PC-9 (cell line): ENCODE measurements around the gene TRIM61.

Experiments used
- CTCF ChIP-seq: fragments of 200-600 bp; sonication (generic); conservative IDR thresholded peaks from 2 replicates; pipeline ENCODE4 v1.6.1; 2017; ENCODE audit warnings: mixed run types, antibody characterized with exemption, mild to moderate bottlenecking, moderate library complexity
- EZH2 ChIP-seq: fragments of 200-600 bp; sonication (generic); IDR thresholded peaks from 2 replicates; pipeline ENCODE4 v1.8.0; 2017; ENCODE audit warnings: antibody characterized with exemption, low read depth

DNA sequence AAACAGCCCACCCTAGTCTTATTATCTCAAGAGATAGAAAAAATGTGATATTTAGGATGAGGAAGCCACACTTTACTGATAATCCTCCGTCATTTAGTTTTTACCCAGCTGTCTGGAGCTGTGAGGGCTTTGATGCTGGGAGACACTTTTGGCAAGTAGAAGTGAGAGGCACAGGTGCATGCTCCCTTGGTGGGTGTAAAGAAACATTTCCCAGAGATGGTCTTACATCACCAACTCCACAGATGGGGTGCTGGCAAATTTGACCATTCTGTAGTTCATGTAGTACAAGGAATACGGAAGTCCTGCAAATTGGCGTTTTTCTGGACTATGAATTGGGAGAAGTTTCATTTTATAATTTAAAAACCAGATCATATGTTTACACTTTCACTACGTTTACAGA, 28.5 kb downstream of the TRIM61 start:
- no peak for TF ChIP-seq CTCF
- TF ChIP-seq EZH2: no peak
